ENCODE data around the gene SLC6A5. TPM values are rescaled to one million over a fixed set of nuclear protein-coding genes. Genes with fewer than 3 reads are reported as not detected.
"Not testable (repeated sequence)": the region's sequence is repeated elsewhere in the genome, so short reads cannot be mapped to it uniquely, and the experiment has no call there.

Gene SLC6A5
- total RNA-seq, 1 donor from 2014 or later = not detected

- H3K27me3 ChIP-seq = no peaks in the 10 kb centered on the region
- H3K9me3 ChIP-seq = no peaks in the 10 kb centered on the region
- no peak overlapping the region for H3K4me3 ChIP-seq
- no peak overlapping the region for H3K27ac ChIP-seq
- TF ChIP-seq POLR2A (IDR thresholded peaks at IDR 0.05) (no peak), CTCF (IDR thresholded peaks at IDR 0.05) (no peak), POLR2AphosphoS5 (IDR thresholded peaks at IDR 0.05; ENCODE audit: insufficient read depth in 1 of 2, low read depth in 1 of 2) (no peak)
- H3K36me3 ChIP-seq = no peaks in the 10 kb centered on the region
- intact Hi-C loops (cut with DNase I) = no loop called here
- no peak for DNase-seq (ENCODE audit: extremely low spot score in 2 of 2)
- H3K4me1 ChIP-seq = no peaks in the 10 kb centered on the region
Measured at GRCh38 chr11:20559523-20560300, 39.7 kb upstream of the SLC6A5 start.

GRCh38 chr11:20561915-20562314 lies 37.5 kb upstream of the SLC6A5 start:
- Histone ChIP-seq H3K9me3 (no peaks in the 10 kb centered on the region), H3K36me3 (no peaks in the 10 kb centered on the region), H3K27me3 (no peaks in the 10 kb centered on the region), H3K27ac (no peak overlapping the region), H3K4me1 (no peaks in the 10 kb centered on the region), H3K4me3 (no peak overlapping the region)
- intact Hi-C loops (cut with DNase I) = no loop called here
- no peak for TF ChIP-seq POLR2AphosphoS5 (IDR thresholded peaks at IDR 0.05; ENCODE audit: insufficient read depth in 1 of 2, low read depth in 1 of 2)
- TF ChIP-seq POLR2A (IDR thresholded peaks at IDR 0.05) = no peak
- no peak for TF ChIP-seq CTCF (IDR thresholded peaks at IDR 0.05)
- DNase-seq (ENCODE audit: extremely low spot score in 2 of 2) = no peak

GRCh38 chr11:20563866-20564265 lies 35.5 kb upstream of the SLC6A5 start:
- H3K36me3 ChIP-seq = no peaks in the 10 kb centered on the region
- no peak overlapping the region for H3K27ac ChIP-seq
- TF ChIP-seq POLR2AphosphoS5 (IDR thresholded peaks at IDR 0.05; ENCODE audit: insufficient read depth in 1 of 2, low read depth in 1 of 2) = no peak
- TF ChIP-seq POLR2A (IDR thresholded peaks at IDR 0.05) = no peak
- no peak for TF ChIP-seq CTCF (IDR thresholded peaks at IDR 0.05)
- H3K4me3 ChIP-seq = no peak overlapping the region
- intact Hi-C loops (cut with DNase I) = no loop called here
- no peaks in the 10 kb centered on the region for H3K27me3 ChIP-seq
- no peaks in the 10 kb centered on the region for H3K9me3 ChIP-seq
- no peaks in the 10 kb centered on the region for H3K4me1 ChIP-seq
- DNase-seq (ENCODE audit: extremely low spot score in 2 of 2) = no peak

- TF ChIP-seq CTCF (IDR thresholded peaks at IDR 0.05) (no peak), POLR2AphosphoS5 (IDR thresholded peaks at IDR 0.05; ENCODE audit: insufficient read depth in 1 of 2, low read depth in 1 of 2) (no peak), POLR2A (IDR thresholded peaks at IDR 0.05) (no peak)
- Histone ChIP-seq H3K36me3 (no peaks in the 10 kb centered on the region), H3K4me3 (no peak overlapping the region), H3K27me3 (no peaks in the 10 kb centered on the region), H3K4me1 (no peaks in the 10 kb centered on the region), H3K9me3 (no peaks in the 10 kb centered on the region), H3K27ac (no peak overlapping the region)
- intact Hi-C loops (cut with DNase I) = no loop called here
- no peak for DNase-seq (ENCODE audit: extremely low spot score in 2 of 2)
Measured at GRCh38 chr11:20564846-20565635, 34.4 kb upstream of the SLC6A5 start.

- H3K4me1 ChIP-seq; H3K4me3 ChIP-seq; DNase-seq (ENCODE audit: extremely low spot score in 2 of 2); H3K36me3 ChIP-seq; H3K27ac ChIP-seq; H3K9me3 ChIP-seq; H3K27me3 ChIP-seq; intact Hi-C loops (cut with DNase I): not testable (repeated sequence)
Measured at GRCh38 chr11:20566115-20566514, 33.3 kb upstream of the SLC6A5 start.

Data from vagina (tissue), 2 donors.